WI38 (cell line): ENCODE data around the gene ZNF593.

Experiments used
- H3K4me3 ChIP-seq: 2 replicates; pipeline ENCODE4 v1.5.1; 2011; ENCODE audit warnings: low read depth, mild to moderate bottlenecking, control low read depth, low read length
- CTCF ChIP-seq: IDR thresholded peaks from 2 replicates; pipeline ENCODE4 v1.5.1; 2012; ENCODE audit warnings: low read depth, mild to moderate bottlenecking, control low read depth, low read length

ZNF593 gene

GRCh38 chr1:26166719-26167281 lies 2.9 kb upstream of the ZNF593 start:
- no peak overlapping the region for H3K4me3 ChIP-seq
- no peak for TF ChIP-seq CTCF

GRCh38 chr1:26168410-26169197 lies 1.1 kb upstream of the ZNF593 start, which contains the start of gene C1orf232:
Gene C1orf232, minus strand, starts transcription at chr1:26168963. Its CDS starts 464 bp downstream, at chr1:26168499.
- peak within 1 kb of the TSS; percentile 88 for H3K4me3 ChIP-seq
- no peak for TF ChIP-seq CTCF

- no peak for TF ChIP-seq CTCF
- H3K4me3 ChIP-seq = no peak overlapping the region
These were observed 532 bp upstream of the ZNF593 start for GRCh38 chr1:26169198-26169554.

- peak overlapping the region; percentile 88 for H3K4me3 ChIP-seq
- TF ChIP-seq CTCF = no peak
These were observed 739 bp downstream of the ZNF593 start for GRCh38 chr1:26170472-26170821.

- H3K4me3 ChIP-seq = peak within 1 kb of the TSS; percentile 88
- TF ChIP-seq CTCF = no peak
These were observed 1.7 kb downstream of the ZNF593 start, which contains the start of gene ZNF593OS for GRCh38 chr1:26171084-26172072. Gene ZNF593OS, minus strand, starts transcription at chr1:26171832. Its CDS starts 171 bp downstream, at chr1:26171661.

GRCh38 chr1:26175346-26175745 lies 5.6 kb downstream of the ZNF593 start:
- no peak overlapping the region for H3K4me3 ChIP-seq
- no peak for TF ChIP-seq CTCF
